SIG-M5 (cell line): ENCODE results near the gene MTCH1.

Source experiments
- DNase-seq: peaks from one replicate; lab custom pipeline; 2025; lab: John Stamatoyannopoulos, UW

Gene MTCH1

DNA sequence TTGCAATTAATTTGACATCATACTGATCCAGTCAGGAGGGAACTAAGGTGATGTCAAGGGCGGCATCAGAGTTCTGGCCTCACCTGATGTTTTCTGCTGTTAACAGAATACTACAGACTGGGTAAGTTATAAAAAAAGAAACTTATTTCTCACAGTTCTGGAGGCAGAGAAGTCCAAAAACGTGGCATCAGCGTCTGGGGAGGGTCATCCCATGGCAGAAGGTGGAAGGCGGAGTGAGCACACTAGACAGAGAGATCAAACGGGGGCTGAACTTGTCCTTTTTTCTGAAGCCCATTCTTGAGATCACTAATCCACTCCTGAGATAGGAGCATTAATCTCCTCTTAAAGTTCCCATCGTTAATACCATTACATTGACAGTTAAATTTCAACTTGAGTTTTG lies 3.3 kb upstream of the MTCH1 start:
- no peak for DNase-seq

DNA sequence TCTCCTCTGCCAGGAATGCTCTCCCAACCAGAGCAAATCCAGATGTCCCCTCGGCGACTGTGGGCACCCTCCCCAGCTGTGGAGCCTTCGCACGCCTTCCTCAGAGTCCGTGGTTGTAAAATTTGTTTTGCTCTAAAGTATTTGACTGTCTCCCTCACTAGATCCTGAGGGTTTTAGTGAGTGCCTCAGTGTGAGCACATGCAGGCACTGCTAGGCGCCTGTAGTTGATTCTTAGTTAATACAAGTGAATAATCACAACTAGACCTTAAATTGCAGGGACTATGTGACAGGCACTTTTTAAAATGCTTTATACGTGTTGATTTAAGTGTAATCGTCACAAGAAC lies 680 bp upstream of the MTCH1 start:
- DNase-seq, result no peak

DNA sequence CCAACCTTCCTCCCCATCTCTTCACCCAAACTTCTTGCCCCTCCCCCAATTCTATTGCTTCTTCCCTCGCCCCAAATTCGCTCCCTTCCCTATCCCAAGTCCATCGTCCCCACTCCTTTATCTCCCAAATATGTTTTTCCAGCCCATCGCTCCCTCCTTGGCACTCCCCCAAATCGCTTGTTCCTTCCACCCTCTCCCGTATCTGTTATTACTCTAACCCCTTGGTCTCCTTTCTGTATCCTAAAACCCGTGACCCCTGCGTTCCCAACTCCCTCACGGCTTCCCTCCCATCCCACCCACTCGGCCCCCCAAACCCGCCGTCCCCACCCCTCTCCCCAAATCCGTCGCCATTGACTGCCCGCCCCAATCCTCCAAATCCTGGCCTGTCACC lies 584 bp downstream of the MTCH1 start:
- DNase-seq, result no peak

DNA sequence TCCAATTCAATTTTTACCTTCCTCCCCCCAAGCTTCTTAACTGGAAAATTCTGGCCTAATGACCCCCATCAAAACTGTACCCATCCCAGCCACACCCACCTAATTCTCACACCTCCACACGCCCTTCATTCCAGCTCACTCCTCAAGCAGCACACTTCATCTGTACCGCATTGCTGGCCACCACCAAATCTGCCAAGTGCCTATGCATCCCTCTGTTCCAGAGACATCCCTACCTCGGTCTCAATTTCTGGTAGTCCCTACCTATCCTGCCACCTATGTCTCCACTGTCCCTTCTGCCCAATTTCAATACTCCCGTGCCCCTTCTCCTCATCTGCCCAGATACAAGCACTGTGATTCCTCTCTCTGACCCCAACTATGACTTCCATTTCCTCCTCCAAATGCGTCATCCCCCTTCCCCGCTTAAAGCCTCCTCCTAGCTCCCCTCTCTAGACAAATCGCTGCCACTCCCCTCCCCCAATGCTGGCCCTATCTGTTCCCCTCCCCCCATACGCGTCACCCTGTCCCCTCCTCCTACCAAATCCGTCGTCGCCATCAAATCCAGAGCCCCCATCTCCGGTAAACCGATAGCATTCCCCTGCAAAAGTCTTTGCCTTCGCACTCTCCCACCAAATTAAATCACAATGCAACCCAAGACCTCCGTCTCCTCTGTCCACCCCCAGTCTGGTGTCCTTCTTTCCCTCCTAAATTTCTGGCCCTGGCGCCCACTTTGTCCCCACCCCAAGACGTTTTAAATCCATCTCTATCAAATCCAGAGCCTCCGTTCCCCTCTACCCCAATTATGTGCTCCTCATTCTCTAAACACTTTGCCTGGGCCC lies 1.2 kb downstream of the MTCH1 start:
- no peak for DNase-seq

DNA sequence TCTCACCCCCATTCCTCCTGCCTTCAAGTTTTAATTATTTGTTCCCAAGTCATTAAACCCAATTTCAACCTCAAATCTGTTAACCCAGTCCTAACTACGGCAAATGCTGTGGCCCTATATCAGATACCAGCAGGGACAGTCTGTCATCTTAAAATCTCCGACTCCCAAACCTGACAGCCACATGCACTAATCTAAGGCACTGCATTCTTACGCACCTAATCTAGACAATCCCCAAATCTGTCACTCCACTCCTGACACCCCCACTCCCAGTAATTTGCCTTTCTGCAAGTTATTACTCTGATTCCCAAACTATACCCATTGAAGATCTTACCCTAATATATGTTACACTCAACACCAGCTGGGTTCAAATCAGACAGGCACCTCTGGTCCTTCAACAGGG lies 2.5 kb downstream of the MTCH1 start:
- DNase-seq, result no peak

DNA sequence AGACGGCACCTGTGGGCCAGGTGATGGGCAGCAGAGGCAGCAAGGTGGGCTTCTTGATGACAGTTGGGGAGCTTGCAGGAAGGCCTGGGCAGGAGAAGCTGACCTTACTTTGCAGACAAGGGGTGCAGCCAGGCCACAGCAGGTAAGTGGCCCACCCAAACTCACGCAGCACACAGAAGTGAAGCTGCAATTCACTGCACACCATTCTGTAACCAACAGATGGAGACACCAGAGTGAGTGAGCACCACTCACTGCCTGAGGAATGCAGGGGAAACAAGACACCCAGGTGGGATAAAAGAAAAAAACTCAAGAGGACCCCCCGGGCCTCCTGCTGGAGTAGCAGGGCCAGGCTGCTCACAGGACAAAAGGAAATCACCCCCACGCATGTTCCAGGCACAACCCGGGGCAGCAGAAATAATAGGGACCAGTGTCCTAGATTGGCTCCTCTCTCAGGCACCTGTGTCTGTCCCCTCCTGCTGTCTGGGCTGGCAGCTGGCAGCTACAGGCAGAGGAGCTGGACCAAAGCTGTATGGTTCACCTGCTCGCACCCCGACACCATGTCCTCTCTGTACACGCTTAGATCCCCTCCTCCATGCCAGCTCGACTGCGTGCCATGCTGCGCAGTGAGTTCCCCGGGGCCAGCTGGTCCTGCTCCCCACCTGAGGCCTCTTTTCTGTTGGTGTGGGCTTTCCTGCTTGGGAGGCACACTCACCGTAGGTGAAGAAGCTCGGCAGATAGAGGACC lies 4.9 kb downstream of the MTCH1 start:
- no peak for DNase-seq

DNA sequence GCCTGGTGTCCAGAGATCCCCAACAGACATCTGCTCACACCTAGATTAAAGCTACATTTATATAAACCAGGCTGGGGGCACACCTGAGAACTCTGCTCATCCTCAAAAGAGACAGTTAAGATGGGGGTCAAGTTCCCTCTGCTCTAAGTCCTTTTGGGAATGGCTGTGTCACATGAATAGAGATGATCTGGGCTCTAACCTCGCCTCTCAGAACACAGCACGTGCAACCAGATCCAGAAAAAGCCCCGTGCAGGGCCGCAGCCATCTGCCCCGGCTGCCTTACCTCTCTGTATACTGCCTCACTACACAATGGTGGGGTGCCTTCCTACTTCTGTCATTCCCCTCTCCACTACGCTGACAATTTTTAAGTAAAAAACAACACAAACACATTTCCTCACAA lies 5.9 kb downstream of the MTCH1 start:
- DNase-seq, result no peak

DNA sequence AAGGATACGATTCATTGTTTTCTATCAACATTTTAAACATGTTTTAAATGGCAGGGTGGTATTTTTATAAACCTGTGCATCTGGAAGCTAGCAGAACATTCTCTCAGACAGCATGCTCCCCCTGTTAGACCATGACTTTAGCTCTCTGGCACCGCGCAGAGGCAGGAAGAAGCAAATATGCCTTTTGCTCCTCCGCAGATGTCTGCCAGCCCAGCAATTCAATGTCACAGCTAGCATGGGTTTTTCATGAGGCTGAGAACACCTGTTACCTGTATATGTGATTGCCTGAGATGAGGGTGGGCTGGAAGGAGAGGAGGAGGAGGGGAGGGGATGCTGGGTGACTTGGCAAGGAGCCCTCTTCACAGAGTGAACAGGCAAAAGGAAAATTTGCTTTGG lies 6.7 kb downstream of the MTCH1 start:
- DNase-seq, result no peak

DNA sequence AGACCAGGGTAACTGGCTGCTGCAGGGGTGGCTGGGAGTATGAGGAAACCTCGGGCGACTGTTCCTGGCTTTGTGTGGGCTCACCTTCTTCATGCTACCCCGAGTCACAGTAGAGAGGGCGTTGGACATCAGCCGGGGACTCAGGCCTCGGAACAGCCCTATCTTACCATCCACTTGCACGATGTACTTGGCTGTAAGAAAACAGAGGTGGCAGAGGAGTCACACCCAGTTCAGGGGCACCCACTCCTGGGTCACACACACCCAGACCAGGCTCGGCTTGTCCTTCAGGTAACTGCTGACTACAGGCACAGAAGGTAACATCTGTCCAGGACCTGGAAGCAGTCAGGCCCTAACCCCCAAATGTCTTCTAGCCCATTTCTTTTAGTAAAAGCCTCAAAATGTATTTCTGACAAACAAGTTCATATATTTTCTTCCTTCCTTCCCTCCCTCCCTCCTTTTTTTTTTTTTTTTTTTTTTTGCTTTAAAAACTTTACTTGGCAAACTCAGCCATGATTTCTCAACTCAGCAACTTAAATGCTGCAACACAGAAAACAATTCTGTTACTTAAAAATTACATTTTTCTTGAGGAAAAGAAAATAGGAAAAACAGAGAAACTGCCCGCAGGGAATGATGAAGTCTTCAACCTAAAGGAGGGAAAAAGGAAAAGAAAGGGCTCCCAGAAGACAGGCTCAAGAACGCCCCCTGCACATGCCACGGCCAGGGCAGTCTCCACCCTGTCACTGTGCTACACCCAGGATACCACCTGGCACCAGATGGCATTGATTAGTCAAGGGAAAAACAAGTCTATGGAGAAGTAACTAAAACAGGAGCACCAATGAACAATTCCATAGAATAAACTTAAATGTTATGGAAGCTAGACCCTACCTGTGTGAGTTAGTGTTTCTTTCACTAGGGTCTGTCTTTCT lies 7.3 kb downstream of the MTCH1 start:
- DNase-seq, result no peak

DNA sequence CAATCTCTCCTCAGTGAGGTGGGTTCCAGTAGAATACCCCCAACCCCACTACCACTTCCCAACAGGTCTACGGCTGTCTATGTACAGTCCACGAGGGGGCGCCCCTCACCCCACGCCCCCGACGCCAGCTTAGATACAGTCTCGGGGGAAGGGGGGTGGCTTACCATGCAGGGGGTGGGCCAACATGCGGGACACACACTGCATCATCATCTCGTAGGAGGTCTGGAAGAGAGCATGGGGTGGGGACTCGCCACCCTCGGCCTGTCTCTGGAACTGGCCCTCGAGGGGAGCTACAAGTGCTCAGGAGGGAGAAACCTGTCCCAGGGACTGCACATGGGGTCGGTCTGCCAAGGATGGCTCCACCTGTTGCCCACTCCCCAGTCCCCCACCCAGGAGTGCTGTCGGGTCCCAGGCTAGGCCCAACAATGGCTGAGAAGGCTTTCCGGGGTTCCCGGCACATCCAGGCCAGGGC lies 8.5 kb downstream of the MTCH1 start:
- DNase-seq, result no peak

DNA sequence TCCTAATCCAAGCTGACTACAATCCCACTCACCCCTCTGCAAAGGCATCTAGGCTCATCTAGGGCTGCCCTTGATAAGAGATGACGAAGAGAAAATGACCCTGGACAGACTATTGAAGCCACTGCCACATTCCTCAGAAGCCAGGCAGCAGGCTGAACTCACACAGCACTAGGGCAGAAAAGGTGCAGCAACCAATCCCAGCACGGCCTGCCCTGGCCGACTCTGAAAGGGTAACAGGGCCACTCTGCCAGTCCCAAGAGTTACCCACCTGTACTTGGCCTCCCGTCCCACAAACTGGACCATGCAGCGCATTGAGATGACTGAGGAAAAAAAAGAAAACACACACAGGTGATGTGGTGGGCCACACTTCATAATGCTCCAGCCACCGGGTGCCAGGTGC lies 9.1 kb downstream of the MTCH1 start:
- no peak for DNase-seq

DNA sequence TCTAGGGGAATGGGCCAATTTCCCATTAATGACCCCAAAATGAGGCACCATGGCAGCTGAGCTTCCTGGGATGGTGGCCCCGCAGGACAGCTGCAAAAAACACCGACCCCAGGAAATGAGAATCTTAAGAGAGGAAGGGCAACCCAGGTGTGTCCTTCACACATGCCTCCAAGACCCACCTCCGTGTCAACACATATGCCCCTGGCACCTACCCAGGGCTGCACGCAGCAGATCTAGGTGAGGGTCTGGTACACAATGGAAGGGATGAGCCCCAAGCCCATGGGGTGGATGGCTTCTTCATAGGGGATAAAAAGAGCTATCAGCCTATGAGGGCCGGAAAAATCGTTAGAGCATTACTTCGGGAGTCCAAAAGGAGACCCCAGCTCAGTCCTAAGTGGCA lies 9.5 kb downstream of the MTCH1 start:
- no peak for DNase-seq

DNA sequence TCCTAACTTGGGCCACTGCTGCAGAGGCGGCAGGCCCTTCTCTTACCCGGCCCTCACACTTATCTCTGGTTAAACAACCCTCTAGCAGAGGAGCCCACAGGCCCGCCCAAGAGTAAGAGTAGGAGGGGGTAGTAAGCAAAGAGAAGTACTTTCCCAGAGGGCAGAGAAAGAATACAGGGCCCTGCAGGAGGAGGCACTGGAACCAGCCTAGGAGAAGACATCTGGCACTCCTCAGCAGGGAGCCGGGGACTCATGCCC lies 10.1 kb downstream of the MTCH1 start:
- no peak for DNase-seq

DNA sequence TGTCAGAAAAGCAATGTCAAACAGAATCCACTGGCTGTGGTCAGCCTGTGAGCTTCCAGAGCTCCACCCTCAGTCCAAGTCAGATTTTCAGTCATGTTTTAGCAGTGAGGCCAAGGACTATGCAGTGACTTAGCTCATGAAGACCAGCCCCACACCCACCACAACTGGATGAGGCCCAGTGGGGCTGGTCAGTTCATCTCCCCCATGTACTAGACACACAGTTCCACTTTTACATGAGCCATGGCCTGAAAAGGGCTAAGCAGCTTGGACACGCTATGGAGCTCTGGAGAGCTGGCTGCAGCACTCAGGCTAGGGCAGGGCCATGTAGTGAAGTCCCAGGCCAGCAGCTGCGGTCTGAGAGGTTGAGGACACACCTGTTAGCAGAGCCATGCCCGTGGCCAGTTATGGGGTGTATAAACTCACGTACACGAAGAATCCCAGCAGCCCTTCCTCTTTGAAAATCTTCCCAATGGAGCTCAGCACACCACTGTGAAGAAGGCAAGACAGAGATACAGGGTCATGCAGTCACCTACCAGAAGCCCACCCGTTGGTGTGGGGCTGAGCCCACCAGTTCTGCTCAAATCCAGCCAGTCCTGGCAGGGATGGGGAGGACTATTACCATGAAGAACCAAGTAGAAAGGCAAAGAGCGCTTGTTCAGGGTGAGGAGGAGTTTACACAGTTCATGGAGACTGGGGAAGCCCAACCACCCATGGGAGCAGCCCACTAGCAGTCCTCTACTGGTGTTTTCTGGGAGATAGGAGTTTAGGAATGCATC lies 10.6 kb downstream of the MTCH1 start:
- DNase-seq, result no peak

DNA sequence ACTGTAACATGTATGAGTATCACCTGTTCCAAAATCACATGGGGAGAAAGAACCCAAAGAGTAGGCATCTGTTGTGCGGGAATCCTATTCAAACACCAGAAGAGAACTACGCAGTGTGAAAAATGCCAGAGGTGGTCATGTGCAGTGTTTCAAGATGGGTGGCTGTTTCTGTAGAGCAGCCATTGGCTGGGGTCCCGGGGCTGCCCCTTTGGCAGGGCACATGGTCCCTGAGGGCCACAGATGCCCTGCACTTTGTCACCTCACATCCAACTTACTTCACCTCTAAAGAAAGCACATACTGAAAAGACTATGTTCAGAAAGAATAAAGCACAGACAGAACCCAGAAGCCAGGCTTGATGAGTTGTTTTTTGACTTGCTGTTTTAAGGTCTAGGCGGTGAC lies 12.3 kb downstream of the MTCH1 start:
- no peak for DNase-seq

DNA sequence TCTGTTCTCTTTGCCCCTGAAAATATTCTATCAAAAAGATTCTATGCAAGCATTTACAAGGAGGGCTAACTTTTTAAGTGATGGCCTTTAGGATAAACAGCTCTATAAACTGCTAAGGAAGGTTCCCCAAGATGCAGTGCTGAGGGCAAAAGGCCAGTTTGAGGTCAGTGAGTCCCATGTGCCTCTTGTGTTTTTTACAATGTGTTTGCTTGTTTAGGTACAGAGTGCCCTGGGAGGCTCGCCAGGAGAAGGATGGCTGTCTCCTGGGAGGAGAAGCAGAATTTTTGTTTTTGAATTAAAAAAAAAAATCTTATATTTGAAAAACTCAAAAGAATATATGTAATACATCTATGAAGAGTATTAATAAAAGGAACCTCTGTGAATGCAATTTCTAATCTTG lies 12.8 kb downstream of the MTCH1 start:
- DNase-seq, result no peak

DNA sequence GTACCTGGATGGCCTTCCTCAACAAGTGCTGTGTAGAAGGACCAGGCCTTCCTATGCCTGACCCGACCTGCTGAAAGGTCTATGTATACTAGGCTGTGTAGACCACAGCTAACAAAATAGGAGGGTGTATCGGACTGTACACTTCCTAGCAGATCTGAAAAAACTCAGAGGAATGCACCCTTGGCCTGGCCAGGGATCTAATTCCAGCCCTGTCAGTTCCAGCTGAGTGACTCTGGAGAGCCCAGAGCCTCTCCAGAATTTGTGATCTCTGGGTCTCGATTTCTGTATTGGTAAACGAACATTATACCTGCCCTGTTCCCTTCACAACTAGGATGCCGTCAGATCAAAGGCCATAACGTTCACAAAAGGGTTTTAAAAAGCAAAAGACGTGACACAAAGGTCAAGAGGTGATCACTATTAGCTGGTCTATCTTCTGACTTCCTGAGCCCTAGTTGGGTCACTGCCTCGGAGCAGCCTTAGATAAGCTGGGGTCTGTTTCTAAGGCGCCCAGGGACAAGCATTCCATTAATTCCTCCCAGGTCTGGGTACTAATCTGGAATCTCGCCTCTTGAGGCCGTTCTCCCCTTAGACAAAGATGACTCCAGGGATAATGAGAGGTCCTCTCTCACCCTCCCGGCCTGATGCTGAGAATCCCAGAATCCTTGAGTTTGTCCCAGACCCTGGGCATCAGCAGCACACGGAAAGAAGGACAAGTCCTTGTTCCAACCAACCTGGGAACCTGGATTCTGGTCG lies 13.9 kb downstream of the MTCH1 start:
- no peak for DNase-seq

DNA sequence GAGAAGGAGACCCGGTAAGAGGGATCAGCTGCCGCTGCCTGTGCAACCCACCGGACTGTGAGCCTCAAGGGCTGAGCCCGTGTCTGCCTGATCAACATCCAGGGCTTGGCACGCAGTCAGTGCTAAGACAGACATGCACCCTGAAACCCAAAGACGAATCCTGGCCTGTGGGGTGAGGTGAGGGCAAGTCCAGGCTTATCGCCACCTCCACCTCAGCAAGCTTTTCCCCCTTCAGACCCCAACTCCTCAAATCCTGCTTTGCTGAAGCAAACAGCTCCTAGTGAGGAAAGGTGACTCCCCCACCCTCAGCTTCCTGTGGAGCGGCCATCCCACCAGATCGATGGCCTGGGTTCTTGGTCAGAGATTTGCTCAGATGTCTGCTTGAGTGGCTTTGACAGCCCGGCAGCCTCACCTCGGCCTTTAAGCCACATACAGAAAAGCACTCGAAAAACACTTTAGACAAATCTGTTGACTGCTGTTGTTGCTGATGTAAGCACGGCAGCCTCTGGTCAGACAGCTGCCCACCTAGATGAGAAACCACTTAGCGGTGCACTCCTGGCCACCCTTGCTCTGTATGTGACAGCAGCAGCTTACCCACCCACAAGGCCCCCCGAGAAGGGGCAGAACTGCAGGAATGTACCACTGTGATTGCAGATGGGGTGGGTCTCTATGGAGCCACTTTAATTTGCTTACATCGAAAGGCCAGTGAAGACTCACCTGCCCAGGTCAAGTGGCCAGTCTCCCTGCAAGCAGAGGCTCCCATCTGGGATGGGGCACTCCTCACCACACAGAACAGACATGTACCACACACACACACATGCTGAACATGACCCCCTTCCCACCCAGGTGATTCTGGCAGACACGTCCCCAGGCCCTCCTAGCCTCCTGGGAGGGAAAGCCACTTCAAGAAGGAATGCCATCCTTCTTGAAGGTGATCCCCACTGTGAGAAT lies 14.8 kb downstream of the MTCH1 start:
- DNase-seq, result no peak

DNA sequence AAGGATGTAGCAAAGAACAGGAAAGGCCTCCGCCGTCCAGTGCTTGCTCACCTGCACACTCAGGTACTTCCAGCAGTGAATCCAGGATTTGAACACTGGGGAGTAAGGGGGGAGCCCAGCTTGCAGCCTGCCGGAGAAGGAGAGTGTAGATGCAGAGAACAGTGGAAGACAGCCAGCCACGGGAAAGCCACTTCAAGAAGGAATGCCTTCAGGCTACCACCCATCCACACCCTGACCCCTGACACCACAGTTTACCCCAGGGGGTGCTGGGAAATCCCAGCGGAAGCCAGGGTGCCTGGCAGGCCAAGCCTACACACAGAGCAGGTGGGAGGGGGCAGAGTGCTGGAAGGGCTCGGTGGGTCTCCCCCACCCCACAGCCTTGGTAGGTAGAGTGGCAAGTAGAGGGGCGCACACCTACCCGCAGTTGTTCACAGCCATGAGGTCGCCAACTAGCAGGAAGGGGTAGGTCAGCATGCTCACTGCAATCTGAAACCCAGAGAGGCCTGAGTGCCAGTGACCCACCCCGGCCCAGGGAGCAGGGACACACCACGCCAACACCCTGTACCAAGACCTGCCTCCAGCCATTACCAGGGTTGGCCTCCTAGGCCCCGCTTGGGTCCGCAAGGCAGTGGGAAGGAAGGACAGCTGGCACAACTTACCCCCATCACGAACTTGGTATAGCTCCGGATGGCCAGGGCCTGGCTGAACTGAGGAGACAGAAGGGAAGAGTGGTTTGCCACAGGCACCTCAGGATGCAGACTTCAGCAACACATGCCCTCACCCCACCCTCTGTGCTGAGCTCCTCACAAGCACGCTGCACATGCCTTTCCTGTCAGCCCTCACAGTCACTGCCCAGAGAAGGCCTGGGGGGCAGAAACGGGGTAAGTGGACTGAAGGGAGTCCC lies 15.8 kb downstream of the MTCH1 start:
- no peak for DNase-seq
